ENCODE results near the gene NFATC2.

- TF ChIP-seq CTCF (IDR thresholded peaks at IDR 0.05) (no peak), POLR2A (IDR thresholded peaks at IDR 0.05) (no peak)
These were observed 18.2 kb upstream of the NFATC2 start for GRCh38 chr20:51560550-51561307.

Measured in Peyer's patch (tissue), 4 donors.